WTC11 (cell line): Measurements from ENCODE around the gene CFAP99. TPM values are rescaled to one million over a fixed set of nuclear protein-coding genes. Genes with fewer than 3 reads are reported as not detected.

Experiments
- ATAC-seq: fragments of 200-7000 bp; cut with Tn5 transposase; 2 replicates; pipeline ENCODE4 v1.10.0; 2021; ENCODE audit warnings: mild to moderate bottlenecking, moderate library complexity
- CTCF ChIA-PET: fragments of 300-600 bp; sonication (Branson Sonifier 250); formaldehyde crosslinking; loops from one replicate; lab custom pipeline; 2021; ENCODE audit warnings: antibody characterized with exemption; lab: Charles Lee
- POLR2A ChIA-PET: fragments of 350-600 bp; sonication (Branson Sonifier 250); formaldehyde crosslinking; loops from one replicate; lab custom pipeline; 2021; ENCODE audit warnings: antibody characterized with exemption; lab: Charles Lee
- DNase-seq: peaks from one replicate; pipeline ENCODE4 v3.0.0; 2021; ENCODE audit warnings: low spot score
- H3K27ac Mint-ChIP-seq: 2 replicates; pipeline ENCODE4 v1.8.0; 2021; ENCODE audit warnings: mixed read lengths
- H3K27me3 Mint-ChIP-seq: 2 replicates; pipeline ENCODE4 v1.8.0; 2021; ENCODE audit warnings: low read depth, mild to moderate bottlenecking, moderate library complexity, mixed read lengths
- H3K36me3 Mint-ChIP-seq: 2 replicates; pipeline ENCODE4 v1.8.0; 2021; ENCODE audit warnings: mixed read lengths
- H3K4me1 Mint-ChIP-seq: 2 replicates; pipeline ENCODE4 v1.8.0; 2022; ENCODE audit warnings: mixed read lengths
- H3K4me3 Mint-ChIP-seq: 2 replicates; pipeline ENCODE4 v1.8.0; 2021; ENCODE audit warnings: mild to moderate bottlenecking, moderate library complexity, mixed read lengths
- H3K9me3 Mint-ChIP-seq: 2 replicates; pipeline ENCODE4 v1.8.0; 2021; ENCODE audit warnings: mixed read lengths
- ELF4 ChIP-seq: sonication (generic); formaldehyde crosslinking; IDR thresholded peaks from 2 replicates; pipeline ENCODE4 v1.8.1; 2022; ENCODE audit warnings: low read depth, mild to moderate bottlenecking, moderate library complexity, missing genetic modification reagents
- FOXP1 ChIP-seq: sonication (generic); formaldehyde crosslinking; IDR thresholded peaks from 2 replicates; pipeline ENCODE4 v1.8.0; 2022; ENCODE audit warnings: missing genetic modification reagents, mild to moderate bottlenecking, moderate library complexity, borderline replicate concordance
- IRF2 ChIP-seq: sonication (generic); formaldehyde crosslinking; IDR thresholded peaks from 2 replicates; pipeline ENCODE4 v1.8.0; 2022; ENCODE audit warnings: low read depth, missing genetic modification reagents, borderline replicate concordance
- RORB ChIP-seq: fragments of 250-450 bp; sonication (Bioruptor Pico); IDR thresholded peaks from 2 replicates; pipeline ENCODE4 v1.9.0; 2021; ENCODE audit warnings: mild to moderate bottlenecking
- TP53 ChIP-seq: sonication (generic); formaldehyde crosslinking; IDR thresholded peaks from 2 replicates; pipeline ENCODE4 v1.8.1; 2023; ENCODE audit warnings: mild to moderate bottlenecking, missing genetic modification reagents
- ZNF121 ChIP-seq: sonication (generic); formaldehyde crosslinking; IDR thresholded peaks from 2 replicates; pipeline ENCODE4 v1.8.0; 2023; ENCODE audit warnings: missing genetic modification reagents
- ZNF219 ChIP-seq: sonication (generic); formaldehyde crosslinking; IDR thresholded peaks from 2 replicates; pipeline ENCODE4 v1.8.0; 2023; ENCODE audit warnings: missing genetic modification reagents, mild to moderate bottlenecking, borderline replicate concordance
- ZNF416 ChIP-seq: fragments of 250-450 bp; sonication (Bioruptor Pico); IDR thresholded peaks from 2 replicates; pipeline ENCODE4 v1.9.0; 2021; ENCODE audit warnings: mild to moderate bottlenecking, inconsistent platforms
- total RNA-seq: library from RNA; stranded (reverse); gene quantifications from 3 replicates; pipeline ENCODE4 v1.2.3, GENCODE V29; 2021
- TF ChIP-seq, protein P1 (sequence below): sonication (generic); formaldehyde crosslinking; IDR thresholded peaks from 2 replicates; pipeline ENCODE4 v1.8.1; 2022; ENCODE audit warnings: low read depth, mild to moderate bottlenecking, moderate library complexity, missing genetic modification reagents, borderline replicate concordance
- TF ChIP-seq, protein P2 (sequence below): sonication (generic); formaldehyde crosslinking; IDR thresholded peaks from 2 replicates; pipeline ENCODE4 v1.8.1; 2023; ENCODE audit warnings: mild to moderate bottlenecking, missing genetic modification reagents
- TF ChIP-seq, protein P3 (sequence below): sonication (generic); formaldehyde crosslinking; conservative IDR thresholded peaks from 2 replicates; pipeline ENCODE4 v1.8.1; 2023; ENCODE audit warnings: mild to moderate bottlenecking, low read depth, missing genetic modification reagents, moderate library complexity
- TF ChIP-seq, protein P4 (sequence below): sonication (generic); formaldehyde crosslinking; IDR thresholded peaks from 2 replicates; pipeline ENCODE4 v1.8.1; 2022; ENCODE audit warnings: missing genetic modification reagents, borderline replicate concordance
- TF ChIP-seq, protein P5 (sequence below): fragments of 250-450 bp; sonication (Bioruptor Pico); IDR thresholded peaks from 2 replicates; pipeline ENCODE4 v1.8.0; 2021; ENCODE audit warnings: mild to moderate bottlenecking
- TF ChIP-seq, protein P6 (sequence below): sonication (generic); formaldehyde crosslinking; IDR thresholded peaks from 2 replicates; pipeline ENCODE4 v1.8.1; 2023; ENCODE audit warnings: mild to moderate bottlenecking, moderate library complexity, missing genetic modification reagents
- TF ChIP-seq, protein P7 (sequence below): sonication (generic); formaldehyde crosslinking; IDR thresholded peaks from 2 replicates; pipeline ENCODE4 v1.8.1; 2023; ENCODE audit warnings: mild to moderate bottlenecking, missing genetic modification reagents, moderate library complexity
- TF ChIP-seq, protein P8 (sequence below): sonication (generic); formaldehyde crosslinking; IDR thresholded peaks from 2 replicates; pipeline ENCODE4 v1.8.0; 2023; ENCODE audit warnings: missing genetic modification reagents
- TF ChIP-seq, protein P9 (sequence below): fragments of 200-600 bp; IDR thresholded peaks from 2 replicates; pipeline ENCODE4 v1.8.0; 2022; ENCODE audit warnings: antibody characterized with exemption

Gene CFAP99
- total RNA-seq, 1 experiment from 2014 or later: not detected

DNA sequence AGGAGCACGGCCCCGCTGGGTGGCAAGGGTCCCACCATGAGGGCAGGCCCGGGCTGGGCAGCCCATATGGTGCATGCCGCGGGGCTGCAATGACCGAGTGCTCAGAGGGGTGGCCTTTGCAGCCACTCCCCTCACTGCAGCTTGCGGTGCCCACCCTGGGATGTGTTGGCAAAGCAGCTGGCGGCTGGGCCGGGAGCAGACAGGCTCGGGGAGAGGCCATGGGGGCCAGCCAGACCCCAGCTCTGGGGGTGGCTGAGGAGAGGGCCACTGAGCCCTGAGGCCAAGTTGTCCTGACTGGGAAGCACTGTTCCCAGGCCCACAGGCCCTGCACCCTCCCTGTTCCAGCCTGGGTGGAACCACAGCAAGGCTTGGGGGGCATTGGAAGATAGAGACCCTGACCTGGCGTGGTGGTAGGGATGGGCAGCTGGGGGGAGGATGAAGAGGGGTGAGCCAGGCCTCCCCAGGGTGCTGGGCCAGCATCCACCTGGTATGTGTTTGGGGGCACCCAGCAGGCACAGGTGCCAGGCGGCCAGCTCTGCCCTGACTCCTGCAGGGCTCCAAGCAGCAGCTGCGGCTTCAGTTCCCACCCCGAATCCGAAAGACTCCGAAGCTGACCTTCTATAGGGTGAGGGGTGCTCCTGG, 31.8 kb downstream of the CFAP99 start:
- no peak for DNase-seq
- no peak for TF ChIP-seq ZNF121 (CRISPR knock-in tag)
- TF ChIP-seq ZNF416: no peak
- TF ChIP-seq, protein P1, sequence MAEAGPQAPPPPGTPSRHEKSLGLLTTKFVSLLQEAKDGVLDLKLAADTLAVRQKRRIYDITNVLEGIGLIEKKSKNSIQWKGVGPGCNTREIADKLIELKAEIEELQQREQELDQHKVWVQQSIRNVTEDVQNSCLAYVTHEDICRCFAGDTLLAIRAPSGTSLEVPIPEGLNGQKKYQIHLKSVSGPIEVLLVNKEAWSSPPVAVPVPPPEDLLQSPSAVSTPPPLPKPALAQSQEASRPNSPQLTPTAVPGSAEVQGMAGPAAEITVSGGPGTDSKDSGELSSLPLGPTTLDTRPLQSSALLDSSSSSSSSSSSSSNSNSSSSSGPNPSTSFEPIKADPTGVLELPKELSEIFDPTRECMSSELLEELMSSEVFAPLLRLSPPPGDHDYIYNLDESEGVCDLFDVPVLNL (CRISPR knock-in tag): no peak
- TF ChIP-seq, protein P2, sequence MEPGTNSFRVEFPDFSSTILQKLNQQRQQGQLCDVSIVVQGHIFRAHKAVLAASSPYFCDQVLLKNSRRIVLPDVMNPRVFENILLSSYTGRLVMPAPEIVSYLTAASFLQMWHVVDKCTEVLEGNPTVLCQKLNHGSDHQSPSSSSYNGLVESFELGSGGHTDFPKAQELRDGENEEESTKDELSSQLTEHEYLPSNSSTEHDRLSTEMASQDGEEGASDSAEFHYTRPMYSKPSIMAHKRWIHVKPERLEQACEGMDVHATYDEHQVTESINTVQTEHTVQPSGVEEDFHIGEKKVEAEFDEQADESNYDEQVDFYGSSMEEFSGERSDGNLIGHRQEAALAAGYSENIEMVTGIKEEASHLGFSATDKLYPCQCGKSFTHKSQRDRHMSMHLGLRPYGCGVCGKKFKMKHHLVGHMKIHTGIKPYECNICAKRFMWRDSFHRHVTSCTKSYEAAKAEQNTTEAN (CRISPR knock-in tag): no peak
- TF ChIP-seq ELF4 (CRISPR knock-in tag): no peak
- TF ChIP-seq IRF2 (CRISPR knock-in tag): no peak
- TF ChIP-seq RORB (CRISPR knock-in tag): no peak
- TF ChIP-seq, protein P3, sequence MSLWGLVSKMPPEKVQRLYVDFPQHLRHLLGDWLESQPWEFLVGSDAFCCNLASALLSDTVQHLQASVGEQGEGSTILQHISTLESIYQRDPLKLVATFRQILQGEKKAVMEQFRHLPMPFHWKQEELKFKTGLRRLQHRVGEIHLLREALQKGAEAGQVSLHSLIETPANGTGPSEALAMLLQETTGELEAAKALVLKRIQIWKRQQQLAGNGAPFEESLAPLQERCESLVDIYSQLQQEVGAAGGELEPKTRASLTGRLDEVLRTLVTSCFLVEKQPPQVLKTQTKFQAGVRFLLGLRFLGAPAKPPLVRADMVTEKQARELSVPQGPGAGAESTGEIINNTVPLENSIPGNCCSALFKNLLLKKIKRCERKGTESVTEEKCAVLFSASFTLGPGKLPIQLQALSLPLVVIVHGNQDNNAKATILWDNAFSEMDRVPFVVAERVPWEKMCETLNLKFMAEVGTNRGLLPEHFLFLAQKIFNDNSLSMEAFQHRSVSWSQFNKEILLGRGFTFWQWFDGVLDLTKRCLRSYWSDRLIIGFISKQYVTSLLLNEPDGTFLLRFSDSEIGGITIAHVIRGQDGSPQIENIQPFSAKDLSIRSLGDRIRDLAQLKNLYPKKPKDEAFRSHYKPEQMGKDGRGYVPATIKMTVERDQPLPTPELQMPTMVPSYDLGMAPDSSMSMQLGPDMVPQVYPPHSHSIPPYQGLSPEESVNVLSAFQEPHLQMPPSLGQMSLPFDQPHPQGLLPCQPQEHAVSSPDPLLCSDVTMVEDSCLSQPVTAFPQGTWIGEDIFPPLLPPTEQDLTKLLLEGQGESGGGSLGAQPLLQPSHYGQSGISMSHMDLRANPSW (CRISPR knock-in tag): no peak
- TF ChIP-seq, protein P4, sequence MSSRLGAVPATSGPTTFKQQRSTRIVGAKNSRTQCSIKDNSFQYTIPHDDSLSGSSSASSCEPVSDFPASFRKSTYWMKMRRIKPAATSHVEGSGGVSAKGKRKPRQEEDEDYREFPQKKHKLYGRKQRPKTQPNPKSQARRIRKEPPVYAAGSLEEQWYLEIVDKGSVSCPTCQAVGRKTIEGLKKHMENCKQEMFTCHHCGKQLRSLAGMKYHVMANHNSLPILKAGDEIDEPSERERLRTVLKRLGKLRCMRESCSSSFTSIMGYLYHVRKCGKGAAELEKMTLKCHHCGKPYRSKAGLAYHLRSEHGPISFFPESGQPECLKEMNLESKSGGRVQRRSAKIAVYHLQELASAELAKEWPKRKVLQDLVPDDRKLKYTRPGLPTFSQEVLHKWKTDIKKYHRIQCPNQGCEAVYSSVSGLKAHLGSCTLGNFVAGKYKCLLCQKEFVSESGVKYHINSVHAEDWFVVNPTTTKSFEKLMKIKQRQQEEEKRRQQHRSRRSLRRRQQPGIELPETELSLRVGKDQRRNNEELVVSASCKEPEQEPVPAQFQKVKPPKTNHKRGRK: no peak
- TF ChIP-seq, protein P5, sequence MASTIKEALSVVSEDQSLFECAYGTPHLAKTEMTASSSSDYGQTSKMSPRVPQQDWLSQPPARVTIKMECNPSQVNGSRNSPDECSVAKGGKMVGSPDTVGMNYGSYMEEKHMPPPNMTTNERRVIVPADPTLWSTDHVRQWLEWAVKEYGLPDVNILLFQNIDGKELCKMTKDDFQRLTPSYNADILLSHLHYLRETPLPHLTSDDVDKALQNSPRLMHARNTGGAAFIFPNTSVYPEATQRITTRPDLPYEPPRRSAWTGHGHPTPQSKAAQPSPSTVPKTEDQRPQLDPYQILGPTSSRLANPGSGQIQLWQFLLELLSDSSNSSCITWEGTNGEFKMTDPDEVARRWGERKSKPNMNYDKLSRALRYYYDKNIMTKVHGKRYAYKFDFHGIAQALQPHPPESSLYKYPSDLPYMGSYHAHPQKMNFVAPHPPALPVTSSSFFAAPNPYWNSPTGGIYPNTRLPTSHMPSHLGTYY (CRISPR knock-in tag): no peak
- TF ChIP-seq, protein P6, sequence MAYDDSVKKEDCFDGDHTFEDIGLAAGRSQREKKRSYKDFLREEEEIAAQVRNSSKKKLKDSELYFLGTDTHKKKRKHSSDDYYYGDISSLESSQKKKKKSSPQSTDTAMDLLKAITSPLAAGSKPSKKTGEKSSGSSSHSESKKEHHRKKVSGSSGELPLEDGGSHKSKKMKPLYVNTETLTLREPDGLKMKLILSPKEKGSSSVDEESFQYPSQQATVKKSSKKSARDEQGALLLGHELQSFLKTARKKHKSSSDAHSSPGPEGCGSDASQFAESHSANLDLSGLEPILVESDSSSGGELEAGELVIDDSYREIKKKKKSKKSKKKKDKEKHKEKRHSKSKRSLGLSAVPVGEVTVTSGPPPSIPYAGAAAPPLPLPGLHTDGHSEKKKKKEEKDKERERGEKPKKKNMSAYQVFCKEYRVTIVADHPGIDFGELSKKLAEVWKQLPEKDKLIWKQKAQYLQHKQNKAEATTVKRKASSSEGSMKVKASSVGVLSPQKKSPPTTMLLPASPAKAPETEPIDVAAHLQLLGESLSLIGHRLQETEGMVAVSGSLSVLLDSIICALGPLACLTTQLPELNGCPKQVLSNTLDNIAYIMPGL (CRISPR knock-in tag): no peak
- TF ChIP-seq, protein P7, sequence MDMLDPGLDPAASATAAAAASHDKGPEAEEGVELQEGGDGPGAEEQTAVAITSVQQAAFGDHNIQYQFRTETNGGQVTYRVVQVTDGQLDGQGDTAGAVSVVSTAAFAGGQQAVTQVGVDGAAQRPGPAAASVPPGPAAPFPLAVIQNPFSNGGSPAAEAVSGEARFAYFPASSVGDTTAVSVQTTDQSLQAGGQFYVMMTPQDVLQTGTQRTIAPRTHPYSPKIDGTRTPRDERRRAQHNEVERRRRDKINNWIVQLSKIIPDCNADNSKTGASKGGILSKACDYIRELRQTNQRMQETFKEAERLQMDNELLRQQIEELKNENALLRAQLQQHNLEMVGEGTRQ (CRISPR knock-in tag): no peak
- TF ChIP-seq TP53: no peak
- TF ChIP-seq, protein P8, sequence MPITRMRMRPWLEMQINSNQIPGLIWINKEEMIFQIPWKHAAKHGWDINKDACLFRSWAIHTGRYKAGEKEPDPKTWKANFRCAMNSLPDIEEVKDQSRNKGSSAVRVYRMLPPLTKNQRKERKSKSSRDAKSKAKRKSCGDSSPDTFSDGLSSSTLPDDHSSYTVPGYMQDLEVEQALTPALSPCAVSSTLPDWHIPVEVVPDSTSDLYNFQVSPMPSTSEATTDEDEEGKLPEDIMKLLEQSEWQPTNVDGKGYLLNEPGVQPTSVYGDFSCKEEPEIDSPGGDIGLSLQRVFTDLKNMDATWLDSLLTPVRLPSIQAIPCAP (CRISPR knock-in tag): no peak
- TF ChIP-seq, protein P9, sequence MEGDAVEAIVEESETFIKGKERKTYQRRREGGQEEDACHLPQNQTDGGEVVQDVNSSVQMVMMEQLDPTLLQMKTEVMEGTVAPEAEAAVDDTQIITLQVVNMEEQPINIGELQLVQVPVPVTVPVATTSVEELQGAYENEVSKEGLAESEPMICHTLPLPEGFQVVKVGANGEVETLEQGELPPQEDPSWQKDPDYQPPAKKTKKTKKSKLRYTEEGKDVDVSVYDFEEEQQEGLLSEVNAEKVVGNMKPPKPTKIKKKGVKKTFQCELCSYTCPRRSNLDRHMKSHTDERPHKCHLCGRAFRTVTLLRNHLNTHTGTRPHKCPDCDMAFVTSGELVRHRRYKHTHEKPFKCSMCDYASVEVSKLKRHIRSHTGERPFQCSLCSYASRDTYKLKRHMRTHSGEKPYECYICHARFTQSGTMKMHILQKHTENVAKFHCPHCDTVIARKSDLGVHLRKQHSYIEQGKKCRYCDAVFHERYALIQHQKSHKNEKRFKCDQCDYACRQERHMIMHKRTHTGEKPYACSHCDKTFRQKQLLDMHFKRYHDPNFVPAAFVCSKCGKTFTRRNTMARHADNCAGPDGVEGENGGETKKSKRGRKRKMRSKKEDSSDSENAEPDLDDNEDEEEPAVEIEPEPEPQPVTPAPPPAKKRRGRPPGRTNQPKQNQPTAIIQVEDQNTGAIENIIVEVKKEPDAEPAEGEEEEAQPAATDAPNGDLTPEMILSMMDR: no peak
- TF ChIP-seq ZNF219 (CRISPR knock-in tag): no peak
- no peak for TF ChIP-seq FOXP1
- TF ChIP-seq, all 79 proteins: peak for 0
- CTCF ChIA-PET: interaction anchor here (2.9 kb wide), 1 partner anchor 8 kb away, joined by 26 read pairs; no protein-coding TSS in a partner anchor

More for the DNA sequence above, 31.8 kb downstream of the CFAP99 start:
- Mint-ChIP-seq H3K36me3 (no peaks in the 10 kb centered on the region), H3K4me3 (no peak overlapping the region), H3K27me3 (no peaks in the 10 kb centered on the region), H3K27ac (no peak overlapping the region), H3K9me3 (no peaks in the 10 kb centered on the region), H3K4me1 (0 out of 2 replicates have a peak, but pooled peaks cover 2% of the 10 kb centered on the region)
- POLR2A ChIA-PET: no interaction called here
- ATAC-seq: no peak
